HepG2 (cell line): ENCODE data around the gene ABHD17A. TPM values are rescaled to one million over a fixed set of nuclear protein-coding genes. Genes with fewer than 3 reads are reported as not detected.
A peak's percentile ranks its signal among the peaks of the same experiment; 100 is the strongest.

ENCODE experiments used
- CBX5 ChIP-seq: sonication (generic); formaldehyde crosslinking; IDR thresholded peaks from 2 replicates; pipeline ENCODE4 v1.4.0; 2020; ENCODE audit warnings: missing genetic modification reagents, borderline replicate concordance
- FOSL1 ChIP-seq: sonication (generic); formaldehyde crosslinking; IDR thresholded peaks from 2 replicates; pipeline ENCODE4 v1.9.0; 2021; ENCODE audit warnings: missing genetic modification reagents, borderline replicate concordance
- HOXA9 ChIP-seq: sonication (generic); formaldehyde crosslinking; IDR thresholded peaks from 2 replicates; pipeline ENCODE4 v1.8.1; 2022; ENCODE audit warnings: missing genetic modification reagents, mild to moderate bottlenecking, moderate library complexity, borderline replicate concordance
- NCOR1 ChIP-seq: fragments of 200-600 bp; sonication (generic); IDR thresholded peaks from 2 replicates; pipeline ENCODE4 v1.7.0; 2017; ENCODE audit warnings: antibody characterized with exemption, low read length, borderline replicate concordance
- NPAS2 ChIP-seq: sonication (generic); formaldehyde crosslinking; IDR thresholded peaks from 2 replicates; pipeline ENCODE4 v1.8.0; 2022; ENCODE audit warnings: mild to moderate bottlenecking, missing genetic modification reagents, borderline replicate concordance
- PHF8 ChIP-seq: sonication (generic); formaldehyde crosslinking; IDR thresholded peaks from 2 replicates; pipeline ENCODE4 v1.5.0; 2020; ENCODE audit warnings: missing genetic modification reagents
- RFX5 ChIP-seq: IDR thresholded peaks from 2 replicates; pipeline ENCODE4 v1.6.1; 2011; ENCODE audit warnings: low read depth, low read length, improper control_type of control experiment
- RFXAP ChIP-seq: sonication (generic); formaldehyde crosslinking; IDR thresholded peaks from 2 replicates; pipeline ENCODE4 v1.4.0; 2020; ENCODE audit warnings: missing genetic modification reagents, borderline replicate concordance
- SMAD9 ChIP-seq: sonication (generic); formaldehyde crosslinking; IDR thresholded peaks from 2 replicates; pipeline ENCODE4 v1.5.1; 2020; ENCODE audit warnings: mild to moderate bottlenecking, missing genetic modification reagents
- TCF7L2 ChIP-seq: IDR thresholded peaks from 2 replicates; pipeline ENCODE4 v1.6.1; 2011; ENCODE audit warnings: mild to moderate bottlenecking, low read depth, low read length, moderate library complexity
- ZBTB1 ChIP-seq: sonication (generic); formaldehyde crosslinking; IDR thresholded peaks from 2 replicates; pipeline ENCODE4 v1.4.0; 2020; ENCODE audit warnings: missing genetic modification reagents, borderline replicate concordance
- ZFP37 ChIP-seq: sonication (generic); formaldehyde crosslinking; IDR thresholded peaks from 2 replicates; pipeline ENCODE4 v1.4.0; 2020; ENCODE audit warnings: missing genetic modification reagents, borderline replicate concordance
- ZFX ChIP-seq: sonication (generic); formaldehyde crosslinking; IDR thresholded peaks from 2 replicates; pipeline ENCODE4 v1.4.0; 2020; ENCODE audit warnings: mild to moderate bottlenecking, low read depth, missing genetic modification reagents, moderate library complexity
- ZNF124 ChIP-seq: sonication (generic); formaldehyde crosslinking; IDR thresholded peaks from 2 replicates; pipeline ENCODE4 v1.4.0; 2020; ENCODE audit warnings: missing genetic modification reagents
- ZNF138 ChIP-seq: sonication (generic); formaldehyde crosslinking; IDR thresholded peaks from 2 replicates; pipeline ENCODE4 v1.5.0; 2020; ENCODE audit warnings: mild to moderate bottlenecking, low read depth, missing genetic modification reagents
- ZNF264 ChIP-seq: sonication (generic); formaldehyde crosslinking; IDR thresholded peaks from 2 replicates; pipeline ENCODE4 v1.4.0; 2020; ENCODE audit warnings: missing genetic modification reagents
- ZNF296 ChIP-seq: sonication (generic); formaldehyde crosslinking; conservative IDR thresholded peaks from 2 replicates; pipeline ENCODE4 v1.5.0; 2020; ENCODE audit warnings: mild to moderate bottlenecking, missing genetic modification reagents
- ZNF33A ChIP-seq: sonication (generic); formaldehyde crosslinking; IDR thresholded peaks from 2 replicates; pipeline ENCODE4 v1.5.1; 2020; ENCODE audit warnings: missing genetic modification reagents, mild to moderate bottlenecking, moderate library complexity, borderline replicate concordance
- ZNF552 ChIP-seq: sonication (generic); formaldehyde crosslinking; IDR thresholded peaks from 2 replicates; pipeline ENCODE4 v1.9.0; 2022; ENCODE audit warnings: missing genetic modification reagents, mild to moderate bottlenecking, borderline replicate concordance
- ZNF891 ChIP-seq: sonication (generic); formaldehyde crosslinking; IDR thresholded peaks from 2 replicates; pipeline ENCODE4 v1.5.0; 2020; ENCODE audit warnings: mild to moderate bottlenecking, missing genetic modification reagents
- ZSCAN30 ChIP-seq: sonication (generic); formaldehyde crosslinking; IDR thresholded peaks from 2 replicates; pipeline ENCODE4 v1.5.0; 2020; ENCODE audit warnings: mild to moderate bottlenecking, missing genetic modification reagents
- polyA plus RNA-seq, 8 experiments: library from polyadenylated mRNA; depleted of rRNA in 3 of 8; stranded (reverse) in 7 of 8; unstranded in 1 of 8; fragments of >200 nt; fragmentation: Illumina TruSeq in 4 of 8; extraction: Trizol in 4 of 8; gene quantifications; 2 replicates each; pipeline versions ENCODE4 v1.2.1 to v1.2.3, GENCODE V29; 2011 to 2016; ENCODE audit warnings: low read depth in 4 of 8, missing spikeins in 1 of 8, mixed read lengths in 1 of 8; ENCODE audit not compliant: insufficient read depth in 1 of 8
- total RNA-seq, 5 experiments: library from RNA; depleted of rRNA; stranded (reverse); fragments of >200 nt; fragmentation: Illumina TruSeq; extraction: Trizol; gene quantifications; 2 replicates each; pipeline ENCODE4 v1.2.3, GENCODE V29; 2016; ENCODE audit warnings: low read depth in 1 of 5
- TF ChIP-seq, protein P1 (sequence below): sonication (generic); formaldehyde crosslinking; IDR thresholded peaks from 2 replicates; pipeline ENCODE4 v1.4.0; 2020; ENCODE audit warnings: missing genetic modification reagents, borderline replicate concordance
- TF ChIP-seq, protein P2 (sequence below): sonication (generic); formaldehyde crosslinking; IDR thresholded peaks from 2 replicates; pipeline ENCODE4 v1.5.0; 2020; ENCODE audit warnings: missing genetic modification reagents
- TF ChIP-seq, protein P3 (sequence below): sonication (generic); formaldehyde crosslinking; IDR thresholded peaks from 2 replicates; pipeline ENCODE4 v1.5.0; 2020; ENCODE audit warnings: missing genetic modification reagents
- TF ChIP-seq, protein P4 (sequence below): sonication (generic); formaldehyde crosslinking; IDR thresholded peaks from 2 replicates; pipeline ENCODE4 v1.8.1; 2022; ENCODE audit warnings: mild to moderate bottlenecking, missing genetic modification reagents
- TF ChIP-seq, protein P5 (sequence below): sonication (generic); formaldehyde crosslinking; IDR thresholded peaks from 2 replicates; pipeline ENCODE4 v1.8.0; 2022; ENCODE audit warnings: mild to moderate bottlenecking, missing genetic modification reagents, moderate library complexity

Gene ABHD17A
- total and polyA plus RNA-seq, 2 of the 13 experiments (the other 11 are each of a cell fraction or from before 2014, with no cell fraction given), result 27.7 to 40.8 TPM

GRCh38 chr19:1848399-1849131 lies 36.7 kb downstream of the ABHD17A start, which contains the start of gene REXO1 (continued):
- no peak for TF ChIP-seq ZNF552
- TF ChIP-seq, protein P1, sequence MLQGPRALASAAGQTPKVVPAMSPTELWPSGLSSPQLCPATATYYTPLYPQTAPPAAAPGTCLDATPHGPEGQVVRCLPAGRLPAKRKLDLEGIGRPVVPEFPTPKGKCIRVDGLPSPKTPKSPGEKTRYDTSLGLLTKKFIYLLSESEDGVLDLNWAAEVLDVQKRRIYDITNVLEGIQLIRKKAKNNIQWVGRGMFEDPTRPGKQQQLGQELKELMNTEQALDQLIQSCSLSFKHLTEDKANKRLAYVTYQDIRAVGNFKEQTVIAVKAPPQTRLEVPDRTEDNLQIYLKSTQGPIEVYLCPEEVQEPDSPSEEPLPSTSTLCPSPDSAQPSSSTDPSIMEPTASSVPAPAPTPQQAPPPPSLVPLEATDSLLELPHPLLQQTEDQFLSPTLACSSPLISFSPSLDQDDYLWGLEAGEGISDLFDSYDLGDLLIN (CRISPR knock-in tag), result no peak
- TF ChIP-seq ZNF33A (CRISPR knock-in tag), result no peak
- TF ChIP-seq ZNF296 (CRISPR knock-in tag), result no peak
- TF ChIP-seq FOSL1 (CRISPR knock-in tag), result no peak
- TF ChIP-seq ZNF124 (CRISPR knock-in tag), result no peak
- TF ChIP-seq TCF7L2, result no peak
- TF ChIP-seq NCOR1, result no peak
- TF ChIP-seq, protein P2, sequence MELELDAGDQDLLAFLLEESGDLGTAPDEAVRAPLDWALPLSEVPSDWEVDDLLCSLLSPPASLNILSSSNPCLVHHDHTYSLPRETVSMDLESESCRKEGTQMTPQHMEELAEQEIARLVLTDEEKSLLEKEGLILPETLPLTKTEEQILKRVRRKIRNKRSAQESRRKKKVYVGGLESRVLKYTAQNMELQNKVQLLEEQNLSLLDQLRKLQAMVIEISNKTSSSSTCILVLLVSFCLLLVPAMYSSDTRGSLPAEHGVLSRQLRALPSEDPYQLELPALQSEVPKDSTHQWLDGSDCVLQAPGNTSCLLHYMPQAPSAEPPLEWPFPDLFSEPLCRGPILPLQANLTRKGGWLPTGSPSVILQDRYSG (CRISPR knock-in tag), result no peak
- TF ChIP-seq, protein P3, sequence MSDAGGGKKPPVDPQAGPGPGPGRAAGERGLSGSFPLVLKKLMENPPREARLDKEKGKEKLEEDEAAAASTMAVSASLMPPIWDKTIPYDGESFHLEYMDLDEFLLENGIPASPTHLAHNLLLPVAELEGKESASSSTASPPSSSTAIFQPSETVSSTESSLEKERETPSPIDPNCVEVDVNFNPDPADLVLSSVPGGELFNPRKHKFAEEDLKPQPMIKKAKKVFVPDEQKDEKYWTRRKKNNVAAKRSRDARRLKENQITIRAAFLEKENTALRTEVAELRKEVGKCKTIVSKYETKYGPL (CRISPR knock-in tag), result no peak
- no peak for TF ChIP-seq RFX5
- no peak for TF ChIP-seq ZNF891 (CRISPR knock-in tag)
- TF ChIP-seq ZNF138 (CRISPR knock-in tag), result 0 out of 2 replicates have a peak, but pooled peaks have one; percentile 48
- no peak for TF ChIP-seq HOXA9 (CRISPR knock-in tag)
- no peak for TF ChIP-seq RFXAP
- no peak for TF ChIP-seq SMAD9 (CRISPR knock-in tag)
- no peak for TF ChIP-seq NPAS2 (CRISPR knock-in tag)
- no peak for TF ChIP-seq ZNF264 (CRISPR knock-in tag)
- TF ChIP-seq CBX5 (CRISPR knock-in tag), result 0 out of 2 replicates have a peak, but pooled peaks have one; percentile 37
- TF ChIP-seq, protein P4, sequence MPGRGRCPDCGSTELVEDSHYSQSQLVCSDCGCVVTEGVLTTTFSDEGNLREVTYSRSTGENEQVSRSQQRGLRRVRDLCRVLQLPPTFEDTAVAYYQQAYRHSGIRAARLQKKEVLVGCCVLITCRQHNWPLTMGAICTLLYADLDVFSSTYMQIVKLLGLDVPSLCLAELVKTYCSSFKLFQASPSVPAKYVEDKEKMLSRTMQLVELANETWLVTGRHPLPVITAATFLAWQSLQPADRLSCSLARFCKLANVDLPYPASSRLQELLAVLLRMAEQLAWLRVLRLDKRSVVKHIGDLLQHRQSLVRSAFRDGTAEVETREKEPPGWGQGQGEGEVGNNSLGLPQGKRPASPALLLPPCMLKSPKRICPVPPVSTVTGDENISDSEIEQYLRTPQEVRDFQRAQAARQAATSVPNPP (CRISPR knock-in tag), result no peak
- peak; percentile 60 for TF ChIP-seq PHF8
- TF ChIP-seq ZFX (CRISPR knock-in tag), result no peak; the same call in 1 of the 2 replicates
- TF ChIP-seq, protein P5, sequence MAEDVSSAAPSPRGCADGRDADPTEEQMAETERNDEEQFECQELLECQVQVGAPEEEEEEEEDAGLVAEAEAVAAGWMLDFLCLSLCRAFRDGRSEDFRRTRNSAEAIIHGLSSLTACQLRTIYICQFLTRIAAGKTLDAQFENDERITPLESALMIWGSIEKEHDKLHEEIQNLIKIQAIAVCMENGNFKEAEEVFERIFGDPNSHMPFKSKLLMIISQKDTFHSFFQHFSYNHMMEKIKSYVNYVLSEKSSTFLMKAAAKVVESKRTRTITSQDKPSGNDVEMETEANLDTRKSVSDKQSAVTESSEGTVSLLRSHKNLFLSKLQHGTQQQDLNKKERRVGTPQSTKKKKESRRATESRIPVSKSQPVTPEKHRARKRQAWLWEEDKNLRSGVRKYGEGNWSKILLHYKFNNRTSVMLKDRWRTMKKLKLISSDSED (CRISPR knock-in tag), result no peak
- no peak for TF ChIP-seq ZFP37 (CRISPR knock-in tag)
- TF ChIP-seq ZBTB1 (CRISPR knock-in tag), result no peak
- TF ChIP-seq ZSCAN30 (CRISPR knock-in tag), result no peak
